Endothelial cell (in vitro differentiated cells): Measurements from ENCODE around the gene ABCG4. TPM values are rescaled to one million over a fixed set of nuclear protein-coding genes. Genes with fewer than 3 reads are reported as not detected.

Experiments used
- DNase-seq: peaks from one replicate; pipeline ENCODE4 v3.0.0; 2021; ENCODE audit warnings: low spot score
- H3K27ac Mint-ChIP-seq: one replicate; pipeline ENCODE4 v1.8.0; 2021; ENCODE audit warnings: mixed read lengths, inconsistent platforms; ENCODE audit not compliant: unreplicated experiment
- H3K27me3 Mint-ChIP-seq: one replicate; pipeline ENCODE4 v1.8.0; 2021; ENCODE audit warnings: mild to moderate bottlenecking, moderate library complexity, mixed read lengths, inconsistent platforms; ENCODE audit not compliant: unreplicated experiment
- H3K36me3 Mint-ChIP-seq: one replicate; pipeline ENCODE4 v1.8.0; 2021; ENCODE audit warnings: mild to moderate bottlenecking, low read depth, mixed read lengths, inconsistent platforms; ENCODE audit not compliant: unreplicated experiment
- H3K4me1 Mint-ChIP-seq: one replicate; pipeline ENCODE4 v1.8.0; 2021; ENCODE audit warnings: mild to moderate bottlenecking, mixed read lengths, inconsistent platforms; ENCODE audit not compliant: unreplicated experiment
- H3K4me3 Mint-ChIP-seq: one replicate; pipeline ENCODE4 v1.8.0; 2021; ENCODE audit warnings: mild to moderate bottlenecking, mixed read lengths, inconsistent platforms; ENCODE audit not compliant: unreplicated experiment
- H3K9me3 Mint-ChIP-seq: one replicate; pipeline ENCODE4 v1.8.0; 2021; ENCODE audit warnings: mixed read lengths, inconsistent platforms; ENCODE audit not compliant: unreplicated experiment
- CTCF ChIP-seq: fragments of 200-600 bp; sonication (generic); IDR thresholded peaks from one replicate; pipeline ENCODE4 v1.5.0; 2021; ENCODE audit warnings: antibody characterized with exemption; ENCODE audit not compliant: unreplicated experiment
- total RNA-seq: library from RNA; stranded (reverse); fragmentation: NEBNext Ultra II Directional; extraction: Animal tissue kit (Norgen Biotek cat#: 25700); gene quantifications from one replicate; pipeline ENCODE4 v1.2.1, GENCODE V29; 2021; ENCODE audit not compliant: unreplicated experiment

ABCG4 gene
- total RNA-seq, 1 donor from 2014 or later, result 0.10 TPM

GRCh38 chr11:119121008-119121810 lies 27.6 kb upstream of the ABCG4 start, which contains the start of gene HINFP:
Gene HINFP, plus strand, starts transcription at chr11:119121580. Its CDS starts 5,365 bp downstream, at chr11:119126945.
- Mint-ChIP-seq H3K9me3 (no peaks in the 10 kb centered on the region), H3K27ac (peak within 1 kb of the TSS; percentile 88), H3K27me3 (peaks cover 7% of the 10 kb centered on the region), H3K4me3 (peak within 1 kb of the TSS; percentile 95), H3K4me1 (peaks cover 19% of the 10 kb centered on the region), H3K36me3 (peaks cover 16% of the 10 kb centered on the region)
- DNase-seq, result peak; percentile 99
- TF ChIP-seq CTCF, result no peak

GRCh38 chr11:119121811-119122124 lies 27.1 kb upstream of the ABCG4 start:
- H3K27ac Mint-ChIP-seq, result peak overlapping the region; percentile 55
- H3K4me3 Mint-ChIP-seq, result peak overlapping the region; percentile 95
- no peak for DNase-seq
- no peaks in the 10 kb centered on the region for H3K9me3 Mint-ChIP-seq
- H3K27me3 Mint-ChIP-seq, result peaks cover 7% of the 10 kb centered on the region
- peaks cover 17% of the 10 kb centered on the region for H3K36me3 Mint-ChIP-seq
- peaks cover 21% of the 10 kb centered on the region for H3K4me1 Mint-ChIP-seq
- TF ChIP-seq CTCF, result no peak

DNA sequence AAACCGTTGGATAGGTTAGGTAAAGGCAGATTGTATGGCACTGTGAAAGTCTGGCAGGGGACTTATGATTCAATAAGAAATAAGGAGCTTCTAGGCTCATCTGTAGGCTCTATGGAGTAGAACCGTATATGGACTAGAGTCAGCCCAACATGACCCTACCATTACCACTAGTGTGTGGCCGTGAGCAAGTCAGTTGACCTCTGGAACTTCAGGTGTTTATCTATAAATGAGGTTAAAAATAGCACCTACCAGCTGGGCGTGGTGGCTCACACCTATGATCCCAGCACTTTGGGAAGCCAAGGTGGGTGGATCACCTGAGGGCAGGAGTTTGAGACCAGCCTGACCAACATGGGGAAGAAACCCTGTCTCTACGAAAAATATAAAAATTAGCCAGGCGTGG lies 23.0 kb upstream of the ABCG4 start:
- H3K27ac Mint-ChIP-seq, result no peak overlapping the region
- H3K4me3 Mint-ChIP-seq, result no peak overlapping the region
- no peaks in the 10 kb centered on the region for H3K9me3 Mint-ChIP-seq
- peaks cover 28% of the 10 kb centered on the region for H3K4me1 Mint-ChIP-seq
- peaks cover 28% of the 10 kb centered on the region for H3K36me3 Mint-ChIP-seq
- no peak for TF ChIP-seq CTCF
- H3K27me3 Mint-ChIP-seq, result no peaks in the 10 kb centered on the region
- DNase-seq, result no peak

- DNase-seq, result no peak
- H3K4me3 Mint-ChIP-seq, result no peak overlapping the region
- H3K4me1 Mint-ChIP-seq, result peaks cover 32% of the 10 kb centered on the region
- H3K27ac Mint-ChIP-seq, result peak overlapping the region; percentile 14
- peaks cover 34% of the 10 kb centered on the region for H3K36me3 Mint-ChIP-seq
- TF ChIP-seq CTCF, result no peak
- H3K27me3 Mint-ChIP-seq, result peaks cover 5% of the 10 kb centered on the region
- no peaks in the 10 kb centered on the region for H3K9me3 Mint-ChIP-seq
Measured at GRCh38 chr11:119126675-119127268, 22.1 kb upstream of the ABCG4 start.

DNA sequence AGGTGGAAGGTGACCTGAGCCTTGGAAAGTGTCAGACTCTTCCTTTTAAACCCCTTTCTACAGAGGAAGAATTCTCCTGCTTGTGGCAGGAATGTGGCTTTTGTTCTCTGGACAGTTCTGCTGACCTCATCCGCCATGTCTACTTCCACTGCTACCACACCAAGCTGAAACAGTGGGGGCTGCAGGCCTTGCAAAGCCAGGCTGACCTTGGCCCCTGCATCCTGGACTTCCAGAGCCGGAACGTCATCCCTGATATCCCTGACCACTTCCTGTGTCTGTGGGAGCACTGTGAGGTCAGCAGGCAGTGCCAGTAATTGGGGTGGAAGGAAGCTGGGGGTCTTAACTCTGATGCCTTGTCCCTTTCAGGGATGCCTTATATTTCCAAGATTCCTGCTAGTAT lies 18.2 kb upstream of the ABCG4 start:
- Mint-ChIP-seq H3K9me3 (no peaks in the 10 kb centered on the region), H3K36me3 (peaks cover 44% of the 10 kb centered on the region), H3K4me1 (peaks cover 27% of the 10 kb centered on the region), H3K27ac (peak overlapping the region; percentile 43), H3K27me3 (peaks cover 9% of the 10 kb centered on the region), H3K4me3 (peak overlapping the region; percentile 57)
- no peak for TF ChIP-seq CTCF
- DNase-seq, result no peak
